Activated naive CD4-positive, alpha-beta T cell treated with anti-CD3 and anti-CD28 coated beads, Interleukin-2, amount 10 ng/mL, durations not matched to agents 7 days and 5 days (primary cell): ENCODE data around the gene LHFPL6.

Source experiments
- CTCF ChIA-PET: fragments of 350-600 bp; sonication (Branson Sonifier 250); formaldehyde crosslinking; loops from one replicate; lab custom pipeline; 2021; ENCODE audit warnings: antibody characterized with exemption; lab: Charles Lee
- DNase-seq: peaks from one replicate; pipeline ENCODE4 v3.0.0-alpha.2; 2020
- H3K27ac Mint-ChIP-seq: one replicate; pipeline ENCODE4 v1.8.0; 2021; ENCODE audit warnings: mild to moderate bottlenecking, moderate library complexity, mixed read lengths
- H3K27me3 Mint-ChIP-seq: one replicate; pipeline ENCODE4 v1.8.0; 2021; ENCODE audit warnings: mild to moderate bottlenecking, mixed read lengths
- H3K36me3 Mint-ChIP-seq: one replicate; pipeline ENCODE4 v1.8.0; 2021; ENCODE audit warnings: mixed read lengths
- H3K4me1 Mint-ChIP-seq: one replicate; pipeline ENCODE4 v1.8.0; 2021; ENCODE audit warnings: mixed read lengths
- H3K4me3 Mint-ChIP-seq: one replicate; pipeline ENCODE4 v1.8.0; 2021; ENCODE audit warnings: mild to moderate bottlenecking, moderate library complexity, mixed read lengths
- H3K9me3 Mint-ChIP-seq: one replicate; pipeline ENCODE4 v1.8.0; 2021; ENCODE audit warnings: mixed read lengths

Gene LHFPL6

GRCh38 chr13:39407786-39408185 is 195.2 kb downstream of the LHFPL6 start:
- H3K4me1 Mint-ChIP-seq: no peaks in the 10 kb centered on the region
- CTCF ChIA-PET: no interaction called here
- H3K9me3 Mint-ChIP-seq: no peaks in the 10 kb centered on the region
- H3K4me3 Mint-ChIP-seq: no peak overlapping the region
- H3K36me3 Mint-ChIP-seq: no peaks in the 10 kb centered on the region
- H3K27me3 Mint-ChIP-seq: peaks cover 3% of the 10 kb centered on the region
- no peak overlapping the region for H3K27ac Mint-ChIP-seq
- no peak for DNase-seq

- H3K4me1 Mint-ChIP-seq: no peaks in the 10 kb centered on the region
- no peaks in the 10 kb centered on the region for H3K9me3 Mint-ChIP-seq
- peaks cover 3% of the 10 kb centered on the region for H3K27me3 Mint-ChIP-seq
- H3K4me3 Mint-ChIP-seq: no peak overlapping the region
- CTCF ChIA-PET: no interaction called here
- no peak overlapping the region for H3K27ac Mint-ChIP-seq
- no peak for DNase-seq
- no peaks in the 10 kb centered on the region for H3K36me3 Mint-ChIP-seq
These were observed 195.9 kb downstream of the LHFPL6 start for GRCh38 chr13:39407138-39407537.

GRCh38 chr13:39406688-39407087 is 196.3 kb downstream of the LHFPL6 start:
- peaks cover 3% of the 10 kb centered on the region for H3K27me3 Mint-ChIP-seq
- no peaks in the 10 kb centered on the region for H3K4me1 Mint-ChIP-seq
- CTCF ChIA-PET: no interaction called here
- no peak for DNase-seq
- H3K36me3 Mint-ChIP-seq: no peaks in the 10 kb centered on the region
- H3K9me3 Mint-ChIP-seq: no peaks in the 10 kb centered on the region
- H3K27ac Mint-ChIP-seq: no peak overlapping the region
- no peak overlapping the region for H3K4me3 Mint-ChIP-seq

GRCh38 chr13:39405596-39406205 is 197.3 kb downstream of the LHFPL6 start:
- no peak for DNase-seq
- Mint-ChIP-seq H3K9me3 (no peaks in the 10 kb centered on the region), H3K36me3 (no peaks in the 10 kb centered on the region), H3K27me3 (peaks cover 3% of the 10 kb centered on the region), H3K4me1 (no peaks in the 10 kb centered on the region), H3K27ac (no peak overlapping the region), H3K4me3 (no peak overlapping the region)
- CTCF ChIA-PET: no interaction called here

- Mint-ChIP-seq H3K27ac (no peak overlapping the region), H3K9me3 (no peaks in the 10 kb centered on the region), H3K4me1 (no peaks in the 10 kb centered on the region), H3K27me3 (no peaks in the 10 kb centered on the region), H3K4me3 (no peak overlapping the region), H3K36me3 (no peaks in the 10 kb centered on the region)
- no peak for DNase-seq
- CTCF ChIA-PET: no interaction called here
These were observed 197.9 kb downstream of the LHFPL6 start for GRCh38 chr13:39405107-39405506.

- Mint-ChIP-seq H3K9me3 (no peaks in the 10 kb centered on the region), H3K4me3 (no peak overlapping the region), H3K27me3 (no peaks in the 10 kb centered on the region), H3K4me1 (no peaks in the 10 kb centered on the region), H3K36me3 (no peaks in the 10 kb centered on the region), H3K27ac (no peak overlapping the region)
- DNase-seq: no peak
- CTCF ChIA-PET: no interaction called here
These were observed 199.9 kb downstream of the LHFPL6 start for GRCh38 chr13:39403106-39403505.

GRCh38 chr13:39402221-39402970 is 200.6 kb downstream of the LHFPL6 start:
- CTCF ChIA-PET: no interaction called here
- no peaks in the 10 kb centered on the region for H3K4me1 Mint-ChIP-seq

GRCh38 chr13:39401756-39402155 is 201.2 kb downstream of the LHFPL6 start:
- Mint-ChIP-seq H3K27me3 (no peaks in the 10 kb centered on the region), H3K36me3 (no peaks in the 10 kb centered on the region)

More at GRCh38 chr13:39402221-39402970, 200.6 kb downstream of the LHFPL6 start:
- Mint-ChIP-seq H3K27ac (no peak overlapping the region), H3K36me3 (no peaks in the 10 kb centered on the region), H3K9me3 (no peaks in the 10 kb centered on the region), H3K4me3 (no peak overlapping the region), H3K27me3 (no peaks in the 10 kb centered on the region)
- no peak for DNase-seq

GRCh38 chr13:39401046-39401705 is 201.8 kb downstream of the LHFPL6 start:
- Mint-ChIP-seq H3K27ac (no peak overlapping the region), H3K4me1 (no peaks in the 10 kb centered on the region), H3K9me3 (no peaks in the 10 kb centered on the region), H3K4me3 (no peak overlapping the region), H3K36me3 (no peaks in the 10 kb centered on the region), H3K27me3 (no peaks in the 10 kb centered on the region)
- DNase-seq: no peak
- CTCF ChIA-PET: no interaction called here

More at GRCh38 chr13:39401756-39402155, 201.2 kb downstream of the LHFPL6 start:
- DNase-seq: no peak
- Mint-ChIP-seq H3K4me3 (no peak overlapping the region), H3K9me3 (no peaks in the 10 kb centered on the region), H3K27ac (no peak overlapping the region), H3K4me1 (no peaks in the 10 kb centered on the region)
- CTCF ChIA-PET: no interaction called here

- Mint-ChIP-seq H3K27me3 (no peaks in the 10 kb centered on the region), H3K9me3 (no peaks in the 10 kb centered on the region), H3K27ac (no peak overlapping the region), H3K4me3 (no peak overlapping the region), H3K4me1 (no peaks in the 10 kb centered on the region), H3K36me3 (no peaks in the 10 kb centered on the region)
- DNase-seq: no peak
- CTCF ChIA-PET: no interaction called here
These were observed 203.9 kb downstream of the LHFPL6 start for GRCh38 chr13:39399102-39399501.

GRCh38 chr13:39397896-39398265 is 205.1 kb downstream of the LHFPL6 start:
- DNase-seq: no peak
- CTCF ChIA-PET: no interaction called here
- no peaks in the 10 kb centered on the region for H3K27me3 Mint-ChIP-seq
- H3K36me3 Mint-ChIP-seq: no peaks in the 10 kb centered on the region
- no peak overlapping the region for H3K27ac Mint-ChIP-seq
- H3K9me3 Mint-ChIP-seq: no peaks in the 10 kb centered on the region
- H3K4me3 Mint-ChIP-seq: no peak overlapping the region
- H3K4me1 Mint-ChIP-seq: no peaks in the 10 kb centered on the region

GRCh38 chr13:39397226-39397895 is 205.6 kb downstream of the LHFPL6 start:
- DNase-seq: no peak
- Mint-ChIP-seq H3K27me3 (no peaks in the 10 kb centered on the region), H3K27ac (no peak overlapping the region), H3K4me3 (no peak overlapping the region), H3K36me3 (no peaks in the 10 kb centered on the region), H3K4me1 (no peaks in the 10 kb centered on the region), H3K9me3 (no peaks in the 10 kb centered on the region)
- CTCF ChIA-PET: no interaction called here

- Mint-ChIP-seq H3K9me3 (no peaks in the 10 kb centered on the region), H3K4me1 (no peaks in the 10 kb centered on the region), H3K36me3 (no peaks in the 10 kb centered on the region), H3K27ac (no peak overlapping the region), H3K27me3 (no peaks in the 10 kb centered on the region), H3K4me3 (no peak overlapping the region)
- no peak for DNase-seq
- CTCF ChIA-PET: no interaction called here
These were observed 208.0 kb downstream of the LHFPL6 start for GRCh38 chr13:39394796-39395678.

- Mint-ChIP-seq H3K27ac (no peak overlapping the region), H3K4me3 (no peak overlapping the region), H3K4me1 (no peaks in the 10 kb centered on the region), H3K36me3 (no peaks in the 10 kb centered on the region), H3K9me3 (no peaks in the 10 kb centered on the region), H3K27me3 (no peaks in the 10 kb centered on the region)
- no peak for DNase-seq
- CTCF ChIA-PET: interaction anchor here (0.6 kb wide), 1 partner anchor 24 kb away, joined by 3 read pairs; no protein-coding TSS in a partner anchor
These were observed 211.2 kb downstream of the LHFPL6 start for GRCh38 chr13:39391761-39392160.
